SK-N-SH treated with all-trans-retinoic acid at 6 μM for 48 hours (cell line): ENCODE results near the gene IL20RB.

Experiments
- ARNTL ChIP-seq: fragments of 450-650 bp; formaldehyde crosslinking; IDR thresholded peaks from 2 replicates; pipeline ENCODE4 v1.5.0; 2020; ENCODE audit warnings: low read depth, mild to moderate bottlenecking, moderate library complexity, borderline replicate concordance
- CREB5 ChIP-seq: fragments of 250-450 bp; sonication (Bioruptor Pico); IDR thresholded peaks from 2 replicates; pipeline ENCODE4 v1.5.1; 2020; ENCODE audit warnings: low read depth, mild to moderate bottlenecking, moderate library complexity
- ESRRG ChIP-seq: fragments of 250-450 bp; sonication (Bioruptor Pico); IDR thresholded peaks from 2 replicates; pipeline ENCODE4 v1.6.1; 2021; ENCODE audit warnings: mild to moderate bottlenecking
- ISL1 ChIP-seq: fragments of 250-450 bp; sonication (Bioruptor Pico); IDR thresholded peaks from 2 replicates; pipeline ENCODE4 v2.1.2; 2022; ENCODE audit warnings: mild to moderate bottlenecking, moderate library complexity
- PATZ1 ChIP-seq: fragments of 250-450 bp; sonication (Bioruptor Pico); IDR thresholded peaks from 2 replicates; pipeline ENCODE4 v1.8.0; 2020; ENCODE audit warnings: mild to moderate bottlenecking, moderate library complexity, borderline replicate concordance
- RARB ChIP-seq: fragments of 250-450 bp; sonication (Bioruptor Pico); IDR thresholded peaks from 2 replicates; pipeline ENCODE4 v1.8.0; 2021; ENCODE audit warnings: mild to moderate bottlenecking, moderate library complexity
- SNAI2 ChIP-seq: fragments of 250-450 bp; sonication (Bioruptor Pico); IDR thresholded peaks from 2 replicates; pipeline ENCODE4 v1.5.0; 2020; ENCODE audit warnings: mild to moderate bottlenecking, moderate library complexity
- TSHZ2 ChIP-seq: fragments of 250-450 bp; sonication (Bioruptor Pico); IDR thresholded peaks from 2 replicates; pipeline ENCODE4 v1.5.0; 2020; ENCODE audit warnings: mild to moderate bottlenecking, moderate library complexity
- ZC3H10 ChIP-seq: fragments of 250-450 bp; sonication (Bioruptor Pico); IDR thresholded peaks from 2 replicates; pipeline ENCODE4 v1.5.1; 2021; ENCODE audit warnings: mild to moderate bottlenecking, moderate library complexity
- ZFP3 ChIP-seq: fragments of 250-450 bp; sonication (Bioruptor Pico); IDR thresholded peaks from 2 replicates; pipeline ENCODE4 v1.5.0; 2020; ENCODE audit warnings: mild to moderate bottlenecking, moderate library complexity
- ZFP30 ChIP-seq: fragments of 450-650 bp; formaldehyde crosslinking; IDR thresholded peaks from 2 replicates; pipeline ENCODE4 v1.5.0; 2022; ENCODE audit warnings: mild to moderate bottlenecking, moderate library complexity
- ZNF565 ChIP-seq: fragments of 450-650 bp; formaldehyde crosslinking; conservative IDR thresholded peaks from 2 replicates; pipeline ENCODE4 v1.5.0; 2020; ENCODE audit warnings: low read depth, mild to moderate bottlenecking, moderate library complexity
- ZNF70 ChIP-seq: fragments of 450-650 bp; formaldehyde crosslinking; IDR thresholded peaks from 2 replicates; pipeline ENCODE4 v1.5.0; 2020; ENCODE audit warnings: mild to moderate bottlenecking, moderate library complexity

GRCh38 chr3:137008131-137008530, 50.3 kb downstream of the IL20RB start:
- no peak for TF ChIP-seq ZFP30 (CRISPR knock-in tag)
- no peak for TF ChIP-seq ZC3H10 (CRISPR knock-in tag)
- no peak for TF ChIP-seq CREB5 (CRISPR knock-in tag)
- no peak for TF ChIP-seq ISL1 (CRISPR knock-in tag)
- TF ChIP-seq RARB (CRISPR knock-in tag) = no peak
- TF ChIP-seq ARNTL (CRISPR knock-in tag) = no peak
- TF ChIP-seq TSHZ2 (CRISPR knock-in tag) = no peak
- TF ChIP-seq PATZ1 = no peak
- TF ChIP-seq ZNF565 (CRISPR knock-in tag) = no peak
- TF ChIP-seq ZFP3 = no peak
- TF ChIP-seq ESRRG (CRISPR knock-in tag) = no peak
- no peak for TF ChIP-seq ZNF70 (CRISPR knock-in tag)
- TF ChIP-seq SNAI2 = no peak
